ENCODE measurements around the gene CDH13. TPM values are rescaled to one million over a fixed set of nuclear protein-coding genes. Genes with fewer than 3 reads are reported as not detected.

Gene CDH13
- total RNA-seq, 1 donor from 2014 or later: 2.0 TPM

GRCh38 chr16:82993926-82994325 is 367.2 kb downstream of the CDH13 start:
- DNase-seq (ENCODE audit: low spot score): no peak

- DNase-seq (ENCODE audit: low spot score): peak; percentile 80
These were observed 368.6 kb downstream of the CDH13 start for GRCh38 chr16:82995286-82995923.

- DNase-seq (ENCODE audit: low spot score): peak; percentile 45
These were observed 369.2 kb downstream of the CDH13 start for GRCh38 chr16:82995924-82996441.

- DNase-seq (ENCODE audit: low spot score): no peak
These were observed 370.0 kb downstream of the CDH13 start for GRCh38 chr16:82996814-82997213.

- DNase-seq (ENCODE audit: low spot score): no peak
These were observed 372.9 kb downstream of the CDH13 start for GRCh38 chr16:82999711-83000110.

GRCh38 chr16:83002351-83003334 is 375.9 kb downstream of the CDH13 start:
- peak; percentile 11 for DNase-seq (ENCODE audit: low spot score)

GRCh38 chr16:83004868-83005652 is 378.3 kb downstream of the CDH13 start:
- no peak for DNase-seq (ENCODE audit: low spot score)

GRCh38 chr16:83005653-83006160 is 378.9 kb downstream of the CDH13 start:
- DNase-seq (ENCODE audit: low spot score): no peak

- DNase-seq (ENCODE audit: low spot score): no peak
These were observed 384.3 kb downstream of the CDH13 start for GRCh38 chr16:83010776-83011720.

GRCh38 chr16:83011939-83012338 is 385.2 kb downstream of the CDH13 start:
- no peak for DNase-seq (ENCODE audit: low spot score)

- DNase-seq (ENCODE audit: low spot score): no peak
These were observed 386.3 kb downstream of the CDH13 start for GRCh38 chr16:83013071-83013470.

GRCh38 chr16:83019963-83020362 is 393.2 kb downstream of the CDH13 start:
- DNase-seq (ENCODE audit: low spot score): no peak

- DNase-seq (ENCODE audit: low spot score): no peak
These were observed 394.3 kb downstream of the CDH13 start for GRCh38 chr16:83021045-83021444.

- no peak for DNase-seq (ENCODE audit: low spot score)
These were observed 395.0 kb downstream of the CDH13 start for GRCh38 chr16:83021746-83022145.

GRCh38 chr16:83023011-83023410 is 396.2 kb downstream of the CDH13 start:
- no peak for DNase-seq (ENCODE audit: low spot score)

GRCh38 chr16:83023640-83024039 is 396.9 kb downstream of the CDH13 start:
- DNase-seq (ENCODE audit: low spot score): no peak

- DNase-seq (ENCODE audit: low spot score): no peak
These were observed 401.2 kb downstream of the CDH13 start for GRCh38 chr16:83027973-83028372.

- DNase-seq (ENCODE audit: low spot score): no peak
These were observed 402.7 kb downstream of the CDH13 start for GRCh38 chr16:83029467-83029866.

GRCh38 chr16:83031524-83031923 is 404.8 kb downstream of the CDH13 start:
- DNase-seq (ENCODE audit: low spot score): no peak

- DNase-seq (ENCODE audit: low spot score): no peak
These were observed 410.3 kb downstream of the CDH13 start for GRCh38 chr16:83037102-83037501.

GRCh38 chr16:83037884-83038283 is 411.1 kb downstream of the CDH13 start:
- no peak for DNase-seq (ENCODE audit: low spot score)

Data from mucosa of gallbladder (tissue), 1 donor.